NCI-H2171 (cell line): Measurements from ENCODE around the gene KNCN.

ENCODE experiments used
- DNase-seq: peaks from one replicate; lab custom pipeline; 2025; lab: John Stamatoyannopoulos, UW

The KNCN gene

GRCh38 chr1:46523496-46524353 is 27.7 kb downstream of the KNCN start:
- no peak for DNase-seq

- DNase-seq, result no peak
Observed at GRCh38 chr1:46522969-46523320, 28.5 kb downstream of the KNCN start.

GRCh38 chr1:46522184-46522968 is 29.1 kb downstream of the KNCN start:
- DNase-seq, result no peak

GRCh38 chr1:46521414-46521813 is 30.0 kb downstream of the KNCN start:
- no peak for DNase-seq

GRCh38 chr1:46520063-46520911 is 31.2 kb downstream of the KNCN start:
- no peak for DNase-seq

- DNase-seq, result no peak
Observed at GRCh38 chr1:46519209-46519608, 32.2 kb downstream of the KNCN start.

GRCh38 chr1:46517932-46518498 is 33.4 kb downstream of the KNCN start:
- DNase-seq, result no peak

- DNase-seq, result peak; percentile 88
Observed at GRCh38 chr1:46517010-46517600, 34.3 kb downstream of the KNCN start.

GRCh38 chr1:46516200-46516950 is 35.1 kb downstream of the KNCN start:
- DNase-seq, result no peak

GRCh38 chr1:46515576-46515975 is 35.9 kb downstream of the KNCN start:
- DNase-seq, result no peak

- DNase-seq, result no peak
Observed at GRCh38 chr1:46513536-46513935, 37.9 kb downstream of the KNCN start.

- DNase-seq, result no peak
Observed at GRCh38 chr1:46512792-46513190, 38.7 kb downstream of the KNCN start.

GRCh38 chr1:46512135-46512791 is 39.2 kb downstream of the KNCN start:
- DNase-seq, result no peak

GRCh38 chr1:46510998-46511365 is 40.5 kb downstream of the KNCN start:
- DNase-seq, result no peak

- DNase-seq, result no peak
Observed at GRCh38 chr1:46510341-46510997, 41.0 kb downstream of the KNCN start.

GRCh38 chr1:46508757-46509156 is 42.7 kb downstream of the KNCN start:
- DNase-seq, result no peak

- no peak for DNase-seq
Observed at GRCh38 chr1:46506470-46507219, 44.8 kb downstream of the KNCN start.

GRCh38 chr1:46503421-46503820 is 48.0 kb downstream of the KNCN start:
- DNase-seq, result no peak

- no peak for DNase-seq
Observed at GRCh38 chr1:46501528-46501927, 49.9 kb downstream of the KNCN start.
